HCT116 (cell line): ENCODE data around the gene CCSAP.

Experiments used
- EZH2 ChIP-seq: fragments of 200-600 bp; sonication (generic); IDR thresholded peaks from 2 replicates; pipeline ENCODE4 v1.6.1; 2017; ENCODE audit warnings: antibody characterized with exemption, mixed run types
- TF ChIP-seq, protein P1 (sequence below), 3 experiments: fragments of 200-600 bp in 1 of 3; sonication (generic) in 1 of 3; IDR thresholded peaks in 2 of 3; conservative IDR thresholded peaks in 1 of 3; 2 replicates each; pipeline ENCODE4 v1.5.1; 2012 to 2017; ENCODE audit warnings: low read depth in 2 of 3, low read length in 2 of 3, antibody characterized with exemption in 1 of 3, borderline replicate concordance in 1 of 3, control low read depth in 1 of 3, mild to moderate bottlenecking in 1 of 3, mixed read lengths in 1 of 3, mixed run types in 1 of 3, moderate library complexity in 1 of 3; ENCODE audit not compliant: insufficient read depth in 1 of 3

DNA sequence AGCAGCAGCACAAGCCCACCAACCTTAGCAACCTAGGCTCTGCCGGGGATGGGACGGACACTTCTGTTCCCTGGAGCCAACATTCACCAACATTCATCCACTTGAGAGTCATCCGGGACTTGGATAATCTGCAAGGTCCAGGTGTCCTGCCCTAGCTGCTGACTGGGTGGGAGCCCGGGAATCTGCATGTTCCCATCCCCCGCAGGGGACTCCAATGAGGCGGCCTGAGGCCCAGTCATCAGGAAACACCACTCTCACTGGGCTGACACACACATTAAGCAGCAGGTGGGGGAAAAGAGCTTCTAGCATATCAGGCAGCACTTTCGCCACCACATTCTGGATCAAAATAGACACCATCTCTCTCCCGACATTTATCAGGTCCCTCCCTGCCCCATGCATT, 38.4 kb upstream of the CCSAP start:
- TF ChIP-seq, protein P1, sequence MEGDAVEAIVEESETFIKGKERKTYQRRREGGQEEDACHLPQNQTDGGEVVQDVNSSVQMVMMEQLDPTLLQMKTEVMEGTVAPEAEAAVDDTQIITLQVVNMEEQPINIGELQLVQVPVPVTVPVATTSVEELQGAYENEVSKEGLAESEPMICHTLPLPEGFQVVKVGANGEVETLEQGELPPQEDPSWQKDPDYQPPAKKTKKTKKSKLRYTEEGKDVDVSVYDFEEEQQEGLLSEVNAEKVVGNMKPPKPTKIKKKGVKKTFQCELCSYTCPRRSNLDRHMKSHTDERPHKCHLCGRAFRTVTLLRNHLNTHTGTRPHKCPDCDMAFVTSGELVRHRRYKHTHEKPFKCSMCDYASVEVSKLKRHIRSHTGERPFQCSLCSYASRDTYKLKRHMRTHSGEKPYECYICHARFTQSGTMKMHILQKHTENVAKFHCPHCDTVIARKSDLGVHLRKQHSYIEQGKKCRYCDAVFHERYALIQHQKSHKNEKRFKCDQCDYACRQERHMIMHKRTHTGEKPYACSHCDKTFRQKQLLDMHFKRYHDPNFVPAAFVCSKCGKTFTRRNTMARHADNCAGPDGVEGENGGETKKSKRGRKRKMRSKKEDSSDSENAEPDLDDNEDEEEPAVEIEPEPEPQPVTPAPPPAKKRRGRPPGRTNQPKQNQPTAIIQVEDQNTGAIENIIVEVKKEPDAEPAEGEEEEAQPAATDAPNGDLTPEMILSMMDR (IDR thresholded peaks at IDR 0.05 in 2 of 3, conservative IDR thresholded peaks at IDR 0.05 in 1 of 3; ENCODE audit: borderline replicate concordance in 1 of 3, insufficient read depth in 1 of 3, low read depth in 2 of 3, low read length in 2 of 3) = no peak
- TF ChIP-seq EZH2 = no peak
